K562 (cell line): ENCODE results near the gene ALDH16A1. TPM values are rescaled to one million over a fixed set of nuclear protein-coding genes. Genes with fewer than 3 reads are reported as not detected.

ENCODE experiments used
- CREB1 ChIP-seq, 2 experiments: sonication (generic) in 1 of 2; formaldehyde crosslinking in 1 of 2; IDR thresholded peaks; 2 replicates each; pipeline versions ENCODE4 v1.6.1 to v1.8.0; 2012 to 2022; ENCODE audit warnings: inconsistent platforms in 1 of 2, mild to moderate bottlenecking in 1 of 2, missing genetic modification reagents in 1 of 2, moderate library complexity in 1 of 2
- CXXC5 ChIP-seq: fragments of 250-450 bp; sonication (Bioruptor Pico); IDR thresholded peaks from 2 replicates; pipeline ENCODE4 v1.8.0; 2022; ENCODE audit warnings: inconsistent platforms, mild to moderate bottlenecking, moderate library complexity
- EP400 ChIP-seq: fragments of 450-650 bp; IDR thresholded peaks from 2 replicates; pipeline ENCODE4 v1.6.1; 2017; ENCODE audit warnings: antibody characterized with exemption, mild to moderate bottlenecking, moderate library complexity
- HMGN3 ChIP-seq: IDR thresholded peaks from 2 replicates; pipeline ENCODE4 v1.6.1; 2011; ENCODE audit warnings: borderline replicate concordance, low read depth, mild to moderate bottlenecking, mixed read lengths, low read length; ENCODE audit not compliant: insufficient read length; ENCODE audit errors: extremely low read depth
- JUND ChIP-seq, 2 experiments: IDR thresholded peaks; 2 replicates in 1 of 2; 3 replicates in 1 of 2; pipeline ENCODE4 v1.6.1; 2011; ENCODE audit warnings: borderline replicate concordance in 2 of 2, low read depth in 2 of 2, low read length in 2 of 2, improper control_type of control experiment in 1 of 2, missing biosample characterization in 1 of 2, missing genetic modification characterization in 1 of 2, missing genetic modification reagents in 1 of 2
- NCOA2 ChIP-seq, 2 experiments: fragments of 450-650 bp; IDR thresholded peaks; 2 replicates each; pipeline ENCODE4 v1.6.1; 2018; ENCODE audit warnings: mild to moderate bottlenecking in 2 of 2, moderate library complexity in 1 of 2; ENCODE audit not compliant: partially characterized antibody in 2 of 2
- NCOA4 ChIP-seq: fragments of 450-650 bp; IDR thresholded peaks from 2 replicates; pipeline ENCODE4 v1.6.1; 2018; ENCODE audit warnings: mild to moderate bottlenecking; ENCODE audit not compliant: partially characterized antibody
- NONO ChIP-seq, 2 experiments: fragments of 200-400 bp in 1 of 2; fragments of 450-650 bp in 1 of 2; formaldehyde crosslinking in 1 of 2; IDR thresholded peaks; 2 replicates each; pipeline ENCODE4 v1.6.1; 2017; ENCODE audit warnings: low read depth in 2 of 2, mild to moderate bottlenecking in 2 of 2, moderate library complexity in 2 of 2, low read length in 1 of 2
- POU5F1 ChIP-seq: fragments of 150-350 bp; IDR thresholded peaks from 2 replicates; pipeline ENCODE4 v1.6.1; 2014; ENCODE audit warnings: borderline replicate concordance, low read length, low read depth, mild to moderate bottlenecking; ENCODE audit not compliant: partially characterized antibody
- SMC3 ChIP-seq: conservative IDR thresholded peaks from 2 replicates; pipeline ENCODE4 v1.6.1; 2011; ENCODE audit warnings: low read depth, low read length, improper control_type of control experiment; ENCODE audit not compliant: insufficient read depth
- TOE1 ChIP-seq, 2 experiments: fragments of 450-650 bp in 1 of 2; sonication (generic) in 1 of 2; formaldehyde crosslinking in 1 of 2; IDR thresholded peaks; 2 replicates each; pipeline versions ENCODE4 v1.7.1 to v1.8.0; 2016 to 2022; ENCODE audit warnings: borderline replicate concordance in 2 of 2, mild to moderate bottlenecking in 2 of 2, antibody characterized with exemption in 1 of 2, inconsistent platforms in 1 of 2, low read depth in 1 of 2, missing genetic modification reagents in 1 of 2, moderate library complexity in 1 of 2
- ZNF232 ChIP-seq: sonication (generic); formaldehyde crosslinking; IDR thresholded peaks from 2 replicates; pipeline ENCODE4 v1.8.0; 2022; ENCODE audit warnings: mild to moderate bottlenecking, missing genetic modification reagents
- ZNF644 ChIP-seq: fragments of 200-800 bp; sonication (Bioruptor generic); IDR thresholded peaks from 2 replicates; pipeline ENCODE4 v1.6.1; 2016; ENCODE audit warnings: low read depth, missing genetic modification characterization, missing compliant biosample characterization
- ZSCAN32 ChIP-seq: fragments of 450-650 bp; formaldehyde crosslinking; IDR thresholded peaks from 2 replicates; pipeline ENCODE4 v1.4.0; 2020; ENCODE audit warnings: mild to moderate bottlenecking, moderate library complexity
- polyA plus RNA-seq, 8 experiments: library from polyadenylated mRNA; depleted of rRNA in 4 of 8; stranded (reverse) in 5 of 8; unstranded in 3 of 8; fragments of >200 nt; fragmentation: Nextera tagmentation in 2 of 8; fragmentation: Illumina TruSeq in 1 of 8; extraction: Ambion mirVana in 2 of 8; extraction: Trizol in 1 of 8; gene quantifications; 2 replicates each; pipeline versions ENCODE4 v1.2.1 to v1.2.3, GENCODE V29; 2011 to 2014; ENCODE audit warnings: inconsistent platforms in 1 of 8, missing spikeins in 1 of 8
- total RNA-seq, 7 experiments: library from RNA; depleted of rRNA in 6 of 7; stranded (reverse); fragments of >200 nt in 6 of 7; fragmentation: Illumina TruSeq in 2 of 7; extraction: Trizol in 2 of 7; gene quantifications; 2 replicates each; pipeline versions ENCODE4 v1.2.1 to v1.2.3, GENCODE V29; 2011 to 2021; ENCODE audit warnings: low replicate concordance in 1 of 7
- TF ChIP-seq, protein P1 (sequence below), 2 experiments: fragments of 450-650 bp in 1 of 2; sonication (generic) in 1 of 2; formaldehyde crosslinking in 1 of 2; IDR thresholded peaks in 1 of 2; conservative IDR thresholded peaks in 1 of 2; 2 replicates each; pipeline versions ENCODE4 v1.6.1 to v1.8.1; 2016 to 2023; ENCODE audit warnings: mild to moderate bottlenecking in 2 of 2, moderate library complexity in 2 of 2, inconsistent platforms in 1 of 2, missing genetic modification reagents in 1 of 2
- TF ChIP-seq, protein P2 (sequence below), 2 experiments: fragments of 450-650 bp; conservative IDR thresholded peaks; 2 replicates each; pipeline ENCODE4 v1.6.1; 2017; ENCODE audit warnings: mild to moderate bottlenecking in 2 of 2, moderate library complexity in 2 of 2
- TF ChIP-seq, protein P3 (sequence below): sonication (generic); formaldehyde crosslinking; IDR thresholded peaks from 2 replicates; pipeline ENCODE4 v1.5.0; 2020; ENCODE audit warnings: missing genetic modification reagents
- TF ChIP-seq, protein P4 (sequence below), 3 experiments: IDR thresholded peaks in 2 of 3; conservative IDR thresholded peaks in 1 of 3; 2 replicates each; pipeline ENCODE4 v1.5.1; 2011 to 2012; ENCODE audit warnings: low read length in 3 of 3, mild to moderate bottlenecking in 3 of 3, control low read depth in 2 of 3, improper control_type of control experiment in 1 of 3, inconsistent platforms in 1 of 3, low read depth in 1 of 3, mixed read lengths in 1 of 3, moderate library complexity in 1 of 3; ENCODE audit not compliant: insufficient read depth in 2 of 3

Gene ALDH16A1
- total and polyA plus RNA-seq, 9 of the 15 experiments (the other 6 are each of a cell fraction or from before 2014, with no cell fraction given), result 2.2 to 52.2 (median 7.6) TPM

DNA sequence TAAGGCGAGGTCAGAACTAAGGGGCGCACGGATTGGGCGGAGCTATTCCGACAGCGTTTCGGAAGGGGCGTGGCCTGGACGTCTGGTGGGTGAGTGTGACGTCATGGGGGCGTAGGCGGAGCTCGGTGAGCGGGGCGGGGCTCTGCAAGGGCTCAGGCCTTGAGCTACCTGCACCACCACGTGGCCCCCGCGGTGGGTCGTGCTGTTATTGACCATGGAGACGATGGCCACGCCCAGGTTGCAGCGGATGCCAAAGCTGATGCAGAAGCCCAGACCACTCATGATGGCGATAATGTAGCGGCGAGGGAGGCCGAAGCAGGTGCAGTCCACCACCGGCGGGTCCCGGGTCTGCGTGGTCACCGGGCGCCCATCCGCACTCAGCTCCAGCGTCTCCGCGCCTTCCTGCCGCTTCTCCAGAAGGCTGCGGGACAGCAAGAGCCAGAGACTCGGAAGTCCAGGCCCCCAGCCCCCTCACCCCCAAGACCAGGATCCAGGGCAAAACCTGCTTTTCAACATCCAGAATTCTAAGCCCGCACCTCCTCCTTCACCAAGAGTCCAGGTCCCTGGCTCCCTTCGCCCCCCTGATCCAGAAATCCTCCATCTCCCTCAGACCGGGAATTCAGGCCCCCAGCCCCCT is 16.5 kb upstream of the ALDH16A1 start (continued):
- no peak for TF ChIP-seq NCOA4
- peak; percentile 38; the same call in 1 of the 2 replicates for TF ChIP-seq EP400
- TF ChIP-seq TOE1 (IDR thresholded peaks at IDR 0.05; ENCODE audit: borderline replicate concordance), result no peak
- TF ChIP-seq TOE1 (CRISPR knock-in tag; IDR thresholded peaks at IDR 0.05; ENCODE audit: borderline replicate concordance, low read depth), result no peak
- TF ChIP-seq NONO (IDR thresholded peaks at IDR 0.05; ENCODE audit: low read depth in 2 of 2, low read length in 1 of 2), result no peak
- TF ChIP-seq, protein P1, sequence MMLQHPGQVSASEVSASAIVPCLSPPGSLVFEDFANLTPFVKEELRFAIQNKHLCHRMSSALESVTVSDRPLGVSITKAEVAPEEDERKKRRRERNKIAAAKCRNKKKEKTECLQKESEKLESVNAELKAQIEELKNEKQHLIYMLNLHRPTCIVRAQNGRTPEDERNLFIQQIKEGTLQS (IDR thresholded peaks at IDR 0.05), result peak; percentile 95
- TF ChIP-seq, protein P1 (CRISPR knock-in tag; conservative IDR thresholded peaks at IDR 0.05), result no peak
- 0 out of 2 replicates have a peak, but pooled peaks have one; percentile 18 for TF ChIP-seq CXXC5 (CRISPR knock-in tag)
- no peak for TF ChIP-seq ZNF232 (CRISPR knock-in tag)
- no peak for TF ChIP-seq POU5F1
- TF ChIP-seq, protein P2, sequence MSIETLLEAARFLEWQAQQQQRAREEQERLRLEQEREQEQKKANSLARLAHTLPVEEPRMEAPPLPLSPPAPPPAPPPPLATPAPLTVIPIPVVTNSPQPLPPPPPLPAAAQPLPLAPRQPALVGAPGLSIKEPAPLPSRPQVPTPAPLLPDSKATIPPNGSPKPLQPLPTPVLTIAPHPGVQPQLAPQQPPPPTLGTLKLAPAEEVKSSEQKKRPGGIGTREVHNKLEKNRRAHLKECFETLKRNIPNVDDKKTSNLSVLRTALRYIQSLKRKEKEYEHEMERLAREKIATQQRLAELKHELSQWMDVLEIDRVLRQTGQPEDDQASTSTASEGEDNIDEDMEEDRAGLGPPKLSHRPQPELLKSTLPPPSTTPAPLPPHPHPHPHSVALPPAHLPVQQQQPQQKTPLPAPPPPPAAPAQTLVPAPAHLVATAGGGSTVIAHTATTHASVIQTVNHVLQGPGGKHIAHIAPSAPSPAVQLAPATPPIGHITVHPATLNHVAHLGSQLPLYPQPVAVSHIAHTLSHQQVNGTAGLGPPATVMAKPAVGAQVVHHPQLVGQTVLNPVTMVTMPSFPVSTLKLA (conservative IDR thresholded peaks at IDR 0.05), result peak; percentile 71 to 81
- TF ChIP-seq SMC3, result 0 out of 2 replicates have a peak, but pooled peaks have one; percentile 4
- TF ChIP-seq, protein P3, sequence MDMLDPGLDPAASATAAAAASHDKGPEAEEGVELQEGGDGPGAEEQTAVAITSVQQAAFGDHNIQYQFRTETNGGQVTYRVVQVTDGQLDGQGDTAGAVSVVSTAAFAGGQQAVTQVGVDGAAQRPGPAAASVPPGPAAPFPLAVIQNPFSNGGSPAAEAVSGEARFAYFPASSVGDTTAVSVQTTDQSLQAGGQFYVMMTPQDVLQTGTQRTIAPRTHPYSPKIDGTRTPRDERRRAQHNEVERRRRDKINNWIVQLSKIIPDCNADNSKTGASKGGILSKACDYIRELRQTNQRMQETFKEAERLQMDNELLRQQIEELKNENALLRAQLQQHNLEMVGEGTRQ (CRISPR knock-in tag), result peak; percentile 56; the same call in 1 of the 2 replicates
- no peak for TF ChIP-seq ZSCAN32 (CRISPR knock-in tag)
- TF ChIP-seq CREB1 (IDR thresholded peaks at IDR 0.05), result peak; percentile 91
- peak; percentile 92 for TF ChIP-seq CREB1 (CRISPR knock-in tag; IDR thresholded peaks at IDR 0.05)
- no peak for TF ChIP-seq ZNF644 (tag)
- no peak for TF ChIP-seq NCOA2 (IDR thresholded peaks at IDR 0.05; ENCODE audit: partially characterized antibody in 2 of 2)
- TF ChIP-seq HMGN3, result peak; percentile 13
- TF ChIP-seq, protein P4, sequence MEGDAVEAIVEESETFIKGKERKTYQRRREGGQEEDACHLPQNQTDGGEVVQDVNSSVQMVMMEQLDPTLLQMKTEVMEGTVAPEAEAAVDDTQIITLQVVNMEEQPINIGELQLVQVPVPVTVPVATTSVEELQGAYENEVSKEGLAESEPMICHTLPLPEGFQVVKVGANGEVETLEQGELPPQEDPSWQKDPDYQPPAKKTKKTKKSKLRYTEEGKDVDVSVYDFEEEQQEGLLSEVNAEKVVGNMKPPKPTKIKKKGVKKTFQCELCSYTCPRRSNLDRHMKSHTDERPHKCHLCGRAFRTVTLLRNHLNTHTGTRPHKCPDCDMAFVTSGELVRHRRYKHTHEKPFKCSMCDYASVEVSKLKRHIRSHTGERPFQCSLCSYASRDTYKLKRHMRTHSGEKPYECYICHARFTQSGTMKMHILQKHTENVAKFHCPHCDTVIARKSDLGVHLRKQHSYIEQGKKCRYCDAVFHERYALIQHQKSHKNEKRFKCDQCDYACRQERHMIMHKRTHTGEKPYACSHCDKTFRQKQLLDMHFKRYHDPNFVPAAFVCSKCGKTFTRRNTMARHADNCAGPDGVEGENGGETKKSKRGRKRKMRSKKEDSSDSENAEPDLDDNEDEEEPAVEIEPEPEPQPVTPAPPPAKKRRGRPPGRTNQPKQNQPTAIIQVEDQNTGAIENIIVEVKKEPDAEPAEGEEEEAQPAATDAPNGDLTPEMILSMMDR (IDR thresholded peaks at IDR 0.05 in 2 of 3, conservative IDR thresholded peaks at IDR 0.05 in 1 of 3; ENCODE audit: insufficient read depth in 2 of 3, low read depth in 1 of 3, low read length in 3 of 3), result peak in 2 of 3 experiments; percentile 9 to 14; a peak in 1 of 6 replicates
- TF ChIP-seq JUND (IDR thresholded peaks at IDR 0.05; ENCODE audit: borderline replicate concordance, low read depth, low read length), result peak; percentile 80
- TF ChIP-seq JUND (tag; IDR thresholded peaks at IDR 0.05; ENCODE audit: borderline replicate concordance, low read depth, low read length), result peak; percentile 41; the same call in 1 of the 3 replicates
